Heart left ventricle (tissue), 13 donors: ENCODE results near the gene MEGF11.

ENCODE experiments used
- CTCF ChIP-seq, 12 donors: fragments of 200-600 bp; sonication (generic) in 4 of 12; IDR thresholded peaks; one replicate each; pipeline versions ENCODE4 v1.5.0 to v1.8.0; 2018 to 2022; ENCODE audit warnings: antibody characterized with exemption in 12 of 12, mild to moderate bottlenecking in 5 of 12
- POLR2A ChIP-seq, 2 donors: fragments of 450-650 bp; IDR thresholded peaks; one replicate each; pipeline ENCODE4 v1.6.1; 2017; ENCODE audit warnings: antibody characterized with exemption in 2 of 2, mild to moderate bottlenecking in 2 of 2, moderate library complexity in 2 of 2
- donor health status: ischemic (EF 13 %, LVEDD 7.1; RV severe dilation, severe dysfunction).
- donor health status: DM: no; HTN: yes; CAD: no.
- donor health status: DM: no; HTN: no; CAD: no.
- donor health status: ischemic (EF 25% LVEDD 6.9; RV normal size, moderate dysfunction).
- donor health status: ischemic (EF 25% LVEDD 5.7; RV mildly dilated, moderate dysfunction).
- donor health status: ischemic (EF 35%, LVEDD 5.7; RV mildly dilated, moderate dysfunction).
- donor health status: nonischemic (EF 11% LVEDD 7.7; RV severe dilation, severe dysfunction).
- donor health status: DM: yes; HTN: yes; CAD: no.
- donor health status: PGD.
- donor health status: ischemic (EF 29% LVEDD 5.4; RV normal size, mild dysfunction).
- donor health status: nonischemic (EF 23%, LVEDD 6.1; RV moderate dilation, normal function).

DNA sequence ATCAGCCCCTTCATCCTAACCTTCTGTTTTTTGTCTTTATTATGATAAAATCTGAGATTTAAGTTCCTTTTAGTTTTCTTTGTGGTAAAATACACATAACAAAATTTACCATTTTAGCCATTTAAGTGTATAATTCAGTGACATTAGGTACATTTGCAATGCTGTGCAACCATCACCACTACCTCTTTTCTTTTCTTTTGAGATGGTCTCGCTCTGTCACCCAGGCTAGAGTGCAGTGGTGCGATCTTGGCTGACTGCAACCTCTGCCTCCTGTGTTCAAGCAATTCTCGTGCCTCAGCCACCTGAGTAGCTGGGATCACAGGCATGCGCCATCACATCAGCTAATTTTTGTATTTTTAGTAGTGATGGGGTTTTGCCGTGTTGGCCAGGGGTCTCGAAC is 390.4 kb downstream of the MEGF11 start:
- TF ChIP-seq CTCF (IDR thresholded peaks at IDR 0.05) (no peak), POLR2A (IDR thresholded peaks at IDR 0.05) (no peak)
